A549 (cell line): Measurements from ENCODE around the gene CFB. TPM values are rescaled to one million over a fixed set of nuclear protein-coding genes. Genes with fewer than 3 reads are reported as not detected.

ENCODE experiments used
- ATAC-seq, 2 experiments: fragments of 200-7000 bp in 1 of 2; fragments of >200 bp in 1 of 2; cut with Nextera tagmentation in 1 of 2; cut with Tn5 transposase in 1 of 2; 3 replicates each; pipeline versions ENCODE4 v1.8.0 to v1.9.1; 2018 to 2020; ENCODE audit warnings: mild to moderate bottlenecking in 1 of 2, moderate library complexity in 1 of 2
- CTCF ChIA-PET: fragments of 300-600 bp; sonication (Branson Sonifier 250); formaldehyde crosslinking; extraction: SDS; loops from one replicate; lab custom pipeline; 2021; ENCODE audit warnings: antibody characterized with exemption, inconsistent platforms; lab: Yijun Ruan, JAX
- POLR2A ChIA-PET: fragments of 350-600 bp; formaldehyde crosslinking; extraction: SDS; loops from one replicate; lab custom pipeline; 2021; ENCODE audit warnings: antibody characterized with exemption, inconsistent platforms; lab: Yijun Ruan, JAX
- DNase-seq, 2 experiments: peaks; one replicate each; pipeline versions ENCODE4 v3.0.0 to v3.0.0-alpha.2; 2011 to 2016; ENCODE audit warnings: low read depth in 1 of 2, low spot score in 1 of 2
- FAIRE-seq: peaks from 2 replicates; lab custom pipeline; 2011; peaks lifted over from hg19 to GRCh38; lab: Jason Lieb, UNC
- H3K27ac ChIP-seq, 2 experiments: fragments of >200 bp; sonication (Bioruptor Twin); formaldehyde crosslinking; 3 replicates each; pipeline ENCODE4 v1.5.1; 2016 to 2017
- H3K4me1 ChIP-seq: fragments of >200 bp; sonication (Bioruptor Twin); formaldehyde crosslinking; 3 replicates; pipeline ENCODE4 v1.6.1; 2016
- H3K4me2 ChIP-seq: fragments of >200 bp; sonication (Bioruptor Twin); formaldehyde crosslinking; 3 replicates; pipeline ENCODE4 v1.6.1; 2016
- H3K4me3 ChIP-seq: fragments of >200 bp; sonication (Bioruptor Twin); formaldehyde crosslinking; 3 replicates; pipeline ENCODE4 v1.5.1; 2016
- H3K9me3 ChIP-seq: fragments of >200 bp; sonication (Bioruptor Twin); formaldehyde crosslinking; 3 replicates; pipeline ENCODE4 v1.6.1; 2016
- BHLHE40 ChIP-seq: IDR thresholded peaks from 2 replicates; pipeline ENCODE4 v1.6.1; 2012; ENCODE audit warnings: low read depth, low read length, inconsistent platforms
- EHF ChIP-seq: fragments of 250-450 bp; sonication (Bioruptor Pico); IDR thresholded peaks from 2 replicates; pipeline ENCODE4 v1.5.0; 2020; ENCODE audit warnings: mild to moderate bottlenecking
- FOSB ChIP-seq: fragments of 250-450 bp; sonication (Bioruptor Pico); IDR thresholded peaks from 2 replicates; pipeline ENCODE4 v1.5.0; 2020; ENCODE audit warnings: mild to moderate bottlenecking, moderate library complexity
- GATA3 ChIP-seq: IDR thresholded peaks from 2 replicates; pipeline ENCODE4 v1.6.1; 2012; ENCODE audit warnings: borderline replicate concordance
- HOXB13 ChIP-seq: fragments of 250-450 bp; sonication (Bioruptor Pico); IDR thresholded peaks from 2 replicates; pipeline ENCODE4 v1.5.0; 2020; ENCODE audit warnings: low read depth, mild to moderate bottlenecking, moderate library complexity
- HOXB5 ChIP-seq: fragments of 250-450 bp; sonication (Bioruptor Pico); IDR thresholded peaks from 2 replicates; pipeline ENCODE4 v1.5.0; 2020; ENCODE audit warnings: mild to moderate bottlenecking, moderate library complexity
- JUNB ChIP-seq: fragments of >200 bp; sonication (Bioruptor Twin); formaldehyde crosslinking; IDR thresholded peaks from 2 replicates; pipeline ENCODE4 v1.6.1; 2016
- KDM5A ChIP-seq: fragments of 200-600 bp; sonication (generic); IDR thresholded peaks from 2 replicates; pipeline ENCODE4 v1.6.1; 2016; ENCODE audit warnings: antibody characterized with exemption, mild to moderate bottlenecking
- NR3C1 ChIP-seq: fragments of >200 bp; sonication (Bioruptor Twin); formaldehyde crosslinking; IDR thresholded peaks from 3 replicates; pipeline ENCODE4 v1.6.1; 2017
- PHF8 ChIP-seq: fragments of 200-600 bp; sonication (generic); IDR thresholded peaks from 2 replicates; pipeline ENCODE4 v1.6.1; 2016; ENCODE audit warnings: low read depth, mild to moderate bottlenecking, antibody characterized with exemption, moderate library complexity, borderline replicate concordance
- POLR2AphosphoS2 ChIP-seq: conservative IDR thresholded peaks from 2 replicates; pipeline ENCODE4 v1.6.1; 2012; ENCODE audit warnings: low read length, improper control_type of control experiment, inconsistent platforms
- RARB ChIP-seq: fragments of 250-450 bp; sonication (Bioruptor Pico); IDR thresholded peaks from 2 replicates; pipeline ENCODE4 v1.8.0; 2021; ENCODE audit warnings: mild to moderate bottlenecking, moderate library complexity
- SMC3 ChIP-seq: fragments of >200 bp; sonication (Bioruptor Twin); formaldehyde crosslinking; IDR thresholded peaks from 3 replicates; pipeline ENCODE4 v1.6.1; 2018; ENCODE audit warnings: inconsistent platforms
- TFCP2L1 ChIP-seq: fragments of 250-450 bp; sonication (Bioruptor Pico); IDR thresholded peaks from 2 replicates; pipeline ENCODE4 v1.5.0; 2021; ENCODE audit warnings: mild to moderate bottlenecking
- ZC3H11A ChIP-seq: fragments of 450-650 bp; IDR thresholded peaks from 2 replicates; pipeline ENCODE4 v1.6.1; 2014; ENCODE audit warnings: antibody characterized with exemption, mild to moderate bottlenecking
- ZFP36 ChIP-seq: fragments of 450-650 bp; IDR thresholded peaks from 2 replicates; pipeline ENCODE4 v1.6.1; 2014; ENCODE audit warnings: borderline replicate concordance; ENCODE audit not compliant: partially characterized antibody
- WGBS: methylation state at CpG from one replicate; pipeline ENCODE4 v1.1.6; 2017; ENCODE audit errors: missing lambda C conversion rate; 5-methylcytosine and 5-hydroxymethylcytosine counted together
- polyA plus RNA-seq, 4 experiments: library from polyadenylated mRNA; depleted of rRNA in 3 of 4; stranded (reverse); fragments of >200 nt; fragmentation: RNase III in 1 of 4; extraction: RNeasy Plus Mini Kit Qiagen cat#74134 plus additional on column Dnase treatment in 1 of 4; gene quantifications; 2 replicates in 3 of 4; 3 replicates in 1 of 4; pipeline ENCODE4 v1.2.3, GENCODE V29; 2011 to 2017
- TF ChIP-seq, protein P1 (sequence below): fragments of >200 bp; sonication (Bioruptor Twin); formaldehyde crosslinking; IDR thresholded peaks from 3 replicates; pipeline ENCODE4 v1.5.1; 2016
- TF ChIP-seq, protein P2 (sequence below): IDR thresholded peaks from 2 replicates; pipeline ENCODE4 v1.6.1; 2012; ENCODE audit warnings: low read depth, borderline replicate concordance
- TF ChIP-seq, protein P3 (sequence below): fragments of 250-450 bp; sonication (Bioruptor Pico); IDR thresholded peaks from 2 replicates; pipeline ENCODE4 v1.5.0; 2021; ENCODE audit warnings: mild to moderate bottlenecking, moderate library complexity, borderline replicate concordance

Gene CFB
- polyA plus RNA-seq, 2 of the 4 experiments (the other 2 are of a cell fraction): 4.4 to 5.6 TPM

DNA sequence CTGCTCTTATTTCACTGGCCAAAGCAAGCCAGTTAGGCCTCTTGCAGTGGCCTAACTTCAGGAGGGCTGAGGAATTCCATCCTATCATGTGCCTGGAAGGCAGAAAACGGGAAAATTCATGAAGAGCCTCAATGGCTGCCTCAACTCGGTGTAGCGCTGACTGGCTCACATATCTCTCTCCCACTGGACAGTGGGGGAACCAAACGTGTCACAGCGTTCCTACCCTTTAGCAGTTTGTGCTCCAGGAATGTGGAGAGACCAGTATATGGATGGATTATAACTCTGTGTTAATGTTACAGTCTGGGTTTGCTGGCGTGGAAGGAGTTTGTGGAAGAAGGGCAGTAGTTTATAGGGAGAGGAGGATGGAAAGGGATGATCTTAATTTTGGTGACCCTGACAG is 30.1 kb upstream of the CFB start:
- ChIA-PET CTCF (interaction anchor here (0.7 kb wide), 1 partner anchor 18 kb away, joined by 4 read pairs; no protein-coding TSS in a partner anchor), POLR2A (no interaction called here)
- H3K4me3 ChIP-seq: no peak overlapping the region
- no peak for TF ChIP-seq HOXB5
- no peak overlapping the region for H3K4me2 ChIP-seq
- FAIRE-seq (no peak), DNase-seq (no peak), ATAC-seq (0 out of 6 replicates have a peak, but pooled peaks of 1 of the 2 experiments have one; percentile 24)
- 83% methylated on average over 6 of the region's 6 CpGs for WGBS
- peaks cover 17% of the 10 kb centered on the region for H3K4me1 ChIP-seq
- H3K9me3 ChIP-seq: no peaks in the 10 kb centered on the region
- H3K27ac ChIP-seq: no peak overlapping the region

DNA sequence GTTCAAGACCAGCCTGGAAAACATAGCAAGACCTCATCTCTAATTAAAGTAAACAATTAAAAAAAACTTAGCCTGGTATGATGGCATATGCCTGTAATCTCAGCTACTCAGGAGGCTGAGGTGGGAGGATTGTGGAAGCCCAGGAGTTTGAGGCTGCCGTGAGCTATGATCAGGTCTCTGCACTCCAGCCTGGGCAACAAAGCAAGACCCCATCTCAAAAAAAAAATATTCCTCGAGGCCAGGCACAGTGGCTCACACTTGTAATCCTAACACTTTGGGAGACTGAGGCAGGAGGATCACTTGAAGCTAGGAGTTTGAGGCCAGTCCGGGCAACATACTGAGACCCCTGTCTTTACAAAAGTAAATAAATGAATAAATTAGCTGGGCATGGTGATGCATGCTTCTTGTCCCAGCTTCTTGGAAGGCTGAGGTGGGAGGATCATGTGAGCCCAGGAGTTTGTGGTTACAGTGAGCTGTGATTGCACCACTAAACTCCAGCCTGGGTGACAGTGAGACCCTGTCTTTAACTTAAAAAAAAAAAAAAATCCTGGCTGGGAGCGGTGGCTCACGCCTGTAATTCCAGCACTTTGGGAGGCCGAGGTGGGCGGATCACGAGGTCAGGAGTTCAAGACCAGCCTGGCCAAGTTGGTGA is 27.7 kb upstream of the CFB start:
- DNase-seq (no peak), ATAC-seq (no peak), FAIRE-seq (no peak)
- TF ChIP-seq JUNB (no peak), TFCP2L1 (CRISPR knock-in tag) (no peak), POLR2AphosphoS2 (no peak), GATA3 (no peak), HOXB13 (CRISPR knock-in tag) (no peak), RARB (CRISPR knock-in tag) (no peak), PHF8 (no peak), ZC3H11A (no peak), KDM5A (no peak), BHLHE40 (no peak), SMC3 (no peak), FOSB (no peak), ZFP36 (no peak), EHF (CRISPR knock-in tag) (no peak), NR3C1 (no peak)
- TF ChIP-seq, protein P1, sequence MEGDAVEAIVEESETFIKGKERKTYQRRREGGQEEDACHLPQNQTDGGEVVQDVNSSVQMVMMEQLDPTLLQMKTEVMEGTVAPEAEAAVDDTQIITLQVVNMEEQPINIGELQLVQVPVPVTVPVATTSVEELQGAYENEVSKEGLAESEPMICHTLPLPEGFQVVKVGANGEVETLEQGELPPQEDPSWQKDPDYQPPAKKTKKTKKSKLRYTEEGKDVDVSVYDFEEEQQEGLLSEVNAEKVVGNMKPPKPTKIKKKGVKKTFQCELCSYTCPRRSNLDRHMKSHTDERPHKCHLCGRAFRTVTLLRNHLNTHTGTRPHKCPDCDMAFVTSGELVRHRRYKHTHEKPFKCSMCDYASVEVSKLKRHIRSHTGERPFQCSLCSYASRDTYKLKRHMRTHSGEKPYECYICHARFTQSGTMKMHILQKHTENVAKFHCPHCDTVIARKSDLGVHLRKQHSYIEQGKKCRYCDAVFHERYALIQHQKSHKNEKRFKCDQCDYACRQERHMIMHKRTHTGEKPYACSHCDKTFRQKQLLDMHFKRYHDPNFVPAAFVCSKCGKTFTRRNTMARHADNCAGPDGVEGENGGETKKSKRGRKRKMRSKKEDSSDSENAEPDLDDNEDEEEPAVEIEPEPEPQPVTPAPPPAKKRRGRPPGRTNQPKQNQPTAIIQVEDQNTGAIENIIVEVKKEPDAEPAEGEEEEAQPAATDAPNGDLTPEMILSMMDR: no peak
- TF ChIP-seq, protein P2, sequence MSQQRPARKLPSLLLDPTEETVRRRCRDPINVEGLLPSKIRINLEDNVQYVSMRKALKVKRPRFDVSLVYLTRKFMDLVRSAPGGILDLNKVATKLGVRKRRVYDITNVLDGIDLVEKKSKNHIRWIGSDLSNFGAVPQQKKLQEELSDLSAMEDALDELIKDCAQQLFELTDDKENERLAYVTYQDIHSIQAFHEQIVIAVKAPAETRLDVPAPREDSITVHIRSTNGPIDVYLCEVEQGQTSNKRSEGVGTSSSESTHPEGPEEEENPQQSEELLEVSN: no peak
- TF ChIP-seq, protein P3, sequence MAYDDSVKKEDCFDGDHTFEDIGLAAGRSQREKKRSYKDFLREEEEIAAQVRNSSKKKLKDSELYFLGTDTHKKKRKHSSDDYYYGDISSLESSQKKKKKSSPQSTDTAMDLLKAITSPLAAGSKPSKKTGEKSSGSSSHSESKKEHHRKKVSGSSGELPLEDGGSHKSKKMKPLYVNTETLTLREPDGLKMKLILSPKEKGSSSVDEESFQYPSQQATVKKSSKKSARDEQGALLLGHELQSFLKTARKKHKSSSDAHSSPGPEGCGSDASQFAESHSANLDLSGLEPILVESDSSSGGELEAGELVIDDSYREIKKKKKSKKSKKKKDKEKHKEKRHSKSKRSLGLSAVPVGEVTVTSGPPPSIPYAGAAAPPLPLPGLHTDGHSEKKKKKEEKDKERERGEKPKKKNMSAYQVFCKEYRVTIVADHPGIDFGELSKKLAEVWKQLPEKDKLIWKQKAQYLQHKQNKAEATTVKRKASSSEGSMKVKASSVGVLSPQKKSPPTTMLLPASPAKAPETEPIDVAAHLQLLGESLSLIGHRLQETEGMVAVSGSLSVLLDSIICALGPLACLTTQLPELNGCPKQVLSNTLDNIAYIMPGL (CRISPR knock-in tag): no peak
- Histone ChIP-seq H3K4me3 (no peak overlapping the region), H3K27ac (no peak overlapping the region), H3K4me2 (no peak overlapping the region), H3K4me1 (peaks cover 14% of the 10 kb centered on the region), H3K9me3 (no peaks in the 10 kb centered on the region)
- 72% methylated on average over 8 of the region's 8 CpGs for whole genome bisulfite sequencing
- CTCF ChIA-PET: interaction anchor here (0.6 to 2.1 kb wide), 3 partner anchors 34 to 205 kb away, joined by 3 to 6 read pairs (median 5); partner anchors contain the start of gene SLC44A4
- POLR2A ChIA-PET: no interaction called here
